GM19463 (cell line): ENCODE results near the gene ZNF487.

Source experiments
- ATAC-seq: cut with Tn5 transposase; IDR thresholded peaks from one replicate; pipeline ENCODE4 v1.9.1; 2021; ENCODE audit warnings: mild to moderate bottlenecking, moderate library complexity; ENCODE audit not compliant: unreplicated experiment

The ZNF487 gene

GRCh38 chr10:43482319-43483078, 45.6 kb downstream of the ZNF487 start:
- no peak for ATAC-seq

GRCh38 chr10:43491855-43492254, 54.9 kb downstream of the ZNF487 start:
- no peak for ATAC-seq

- ATAC-seq = no peak
Measured at GRCh38 chr10:43502931-43503330, 66.0 kb downstream of the ZNF487 start.

- no peak for ATAC-seq
Measured at GRCh38 chr10:43524434-43525247, 87.7 kb downstream of the ZNF487 start.
